CD4-positive, alpha-beta T cell treated with Interferon gamma for 1 hour (primary cell): Measurements from ENCODE around the gene DPYD.
"Not testable (repeated sequence)": the region's sequence is repeated elsewhere in the genome, so short reads cannot be mapped to it uniquely, and the experiment has no call there.

ENCODE experiments used
- DNase-seq: peaks from one replicate; pipeline ENCODE4 v3.0.0-alpha.2; 2020

DPYD gene

GRCh38 chr1:97254731-97255463 is 665.9 kb downstream of the DPYD start:
- no peak for DNase-seq

- DNase-seq: no peak
Measured at GRCh38 chr1:97252925-97253324, 667.9 kb downstream of the DPYD start.

GRCh38 chr1:97252076-97252475 is 668.8 kb downstream of the DPYD start:
- DNase-seq: no peak

GRCh38 chr1:97247196-97247595 is 673.6 kb downstream of the DPYD start:
- DNase-seq: no peak

GRCh38 chr1:97245682-97246081 is 675.2 kb downstream of the DPYD start:
- DNase-seq: no peak

GRCh38 chr1:97245026-97245425 is 675.8 kb downstream of the DPYD start:
- DNase-seq: no peak

GRCh38 chr1:97243973-97244560 is 676.8 kb downstream of the DPYD start:
- no peak for DNase-seq

GRCh38 chr1:97238816-97239215 is 682.0 kb downstream of the DPYD start:
- no peak for DNase-seq

- DNase-seq: not testable (repeated sequence)
Measured at GRCh38 chr1:97231354-97231753, 689.5 kb downstream of the DPYD start.

- DNase-seq: no peak
Measured at GRCh38 chr1:97212671-97213070, 708.2 kb downstream of the DPYD start.

- DNase-seq: no peak
Measured at GRCh38 chr1:97210307-97210706, 710.5 kb downstream of the DPYD start.

- no peak for DNase-seq
Measured at GRCh38 chr1:97209381-97209957, 711.4 kb downstream of the DPYD start.

GRCh38 chr1:97207868-97208267 is 713.0 kb downstream of the DPYD start:
- no peak for DNase-seq

- no peak for DNase-seq
Measured at GRCh38 chr1:97204468-97204867, 716.4 kb downstream of the DPYD start.

- DNase-seq: no peak
Measured at GRCh38 chr1:97202481-97203380, 718.1 kb downstream of the DPYD start.

- no peak for DNase-seq
Measured at GRCh38 chr1:97201641-97202040, 719.2 kb downstream of the DPYD start.

GRCh38 chr1:97200595-97200994 is 720.2 kb downstream of the DPYD start:
- no peak for DNase-seq

- no peak for DNase-seq
Measured at GRCh38 chr1:97196825-97197516, 723.9 kb downstream of the DPYD start.

- DNase-seq: no peak
Measured at GRCh38 chr1:97192872-97193572, 727.8 kb downstream of the DPYD start.

- no peak for DNase-seq
Measured at GRCh38 chr1:97190326-97190725, 730.5 kb downstream of the DPYD start.

- no peak for DNase-seq
Measured at GRCh38 chr1:97186381-97186780, 734.5 kb downstream of the DPYD start.
